Cardiac fibroblast (primary cell): ENCODE measurements around the gene SLC35G6.
"Not testable (repeated sequence)": the region's sequence is repeated elsewhere in the genome, so short reads cannot be mapped to it uniquely, and the experiment has no call there.

ENCODE experiments used
- DNase-seq, 2 donors: peaks; one replicate each; pipeline versions ENCODE4 v3.0.0 to v3.0.0-alpha.2; 2010; ENCODE audit warnings: low read depth in 2 of 2
- H3K4me3 ChIP-seq, 2 donors: replicated peaks in 1 of 2; 1 replicate in 1 of 2; 2 replicates in 1 of 2; pipeline ENCODE4 v1.5.1; 2011; ENCODE audit warnings: low read depth in 2 of 2, low read length in 2 of 2, mild to moderate bottlenecking in 2 of 2, moderate library complexity in 1 of 2
- CTCF ChIP-seq: IDR thresholded peaks from one replicate; pipeline ENCODE4 v1.5.1; 2011; ENCODE audit warnings: low read depth, mild to moderate bottlenecking, low read length, inconsistent platforms

SLC35G6 gene

GRCh38 chr17:7480089-7480384 is 1.2 kb upstream of the SLC35G6 start:
- no peak for TF ChIP-seq CTCF
- H3K4me3 ChIP-seq = peak overlapping the region; percentile 53 to 73
- DNase-seq = peak in 1 of 2 donors; percentile 33

GRCh38 chr17:7481842-7482741 is 846 bp downstream of the SLC35G6 start:
- H3K4me3 ChIP-seq, DNase-seq: not testable (repeated sequence)

- not testable (repeated sequence) for DNase-seq
These were observed 1.5 kb downstream of the SLC35G6 start for GRCh38 chr17:7482742-7483088.

GRCh38 chr17:7483255-7484066 is 2.2 kb downstream of the SLC35G6 start:
- peak overlapping the region; percentile 66 to 78 for H3K4me3 ChIP-seq
- DNase-seq = peak; percentile 95 to 97
- TF ChIP-seq CTCF = no peak

More at GRCh38 chr17:7482742-7483088, 1.5 kb downstream of the SLC35G6 start:
- H3K4me3 ChIP-seq = peak overlapping the region; percentile 66 to 78

GRCh38 chr17:7484067-7484918 is 3.0 kb downstream of the SLC35G6 start, which contains the start of gene POLR2A:
TSS of gene POLR2A (plus strand) at chr17:7484366.
- TF ChIP-seq CTCF = no peak
- peak; percentile 99 for DNase-seq
- H3K4me3 ChIP-seq = peak within 1 kb of the TSS; percentile 66 to 78

GRCh38 chr17:7484919-7485377 is 3.7 kb downstream of the SLC35G6 start:
- DNase-seq = no peak
- TF ChIP-seq CTCF = peak; percentile 8
- peak overlapping the region; percentile 66 to 78 for H3K4me3 ChIP-seq

- peak in 1 of 2 donors; percentile 29 for DNase-seq
- TF ChIP-seq CTCF = no peak
- peak overlapping the region; percentile 66 to 78 for H3K4me3 ChIP-seq
These were observed 4.9 kb downstream of the SLC35G6 start for GRCh38 chr17:7486181-7486580.
